Measurements from ENCODE around the gene YAE1.

Gene YAE1

DNA sequence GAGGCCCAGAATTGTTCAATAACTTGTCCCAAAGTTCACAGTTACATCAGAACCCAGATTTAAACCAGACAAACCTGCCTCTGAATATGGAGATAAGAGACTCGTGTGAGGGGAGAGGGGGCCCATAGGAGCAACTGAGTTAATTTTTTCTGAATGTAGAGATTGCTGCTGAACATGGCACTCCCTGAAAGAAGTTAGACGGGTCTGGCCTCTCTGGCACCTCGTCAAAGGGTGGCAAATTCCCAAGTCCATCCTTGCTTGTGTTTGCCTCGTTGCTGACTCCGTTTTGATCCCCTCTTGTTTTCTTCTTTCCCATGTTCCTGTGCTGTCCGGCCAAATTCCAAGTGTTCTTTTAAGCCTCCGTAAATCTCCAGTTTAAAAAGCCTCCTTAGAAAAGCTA is 35.2 kb upstream of the YAE1 start:
- no peaks in the 10 kb centered on the region for H4K20me1 ChIP-seq (ENCODE audit: insufficient read depth)
- no peaks in the 10 kb centered on the region for H3K79me2 ChIP-seq (ENCODE audit: insufficient read depth, low read depth)
- H3K4me1 ChIP-seq (ENCODE audit: low read depth, poor library complexity, severe bottlenecking), result no peaks in the 10 kb centered on the region
- H3K27ac ChIP-seq, result no peak overlapping the region
- H3K4me3 ChIP-seq (IDR thresholded peaks at IDR 0.05; ENCODE audit: insufficient read depth, low read depth, low read length), result no peak overlapping the region
- H3K27me3 ChIP-seq (ENCODE audit: insufficient read depth, low read depth), result no peaks in the 10 kb centered on the region
- H3K9ac ChIP-seq, result no peak overlapping the region
- no peaks in the 10 kb centered on the region for H3K36me3 ChIP-seq (ENCODE audit: insufficient read depth)
- no peak overlapping the region for H2AFZ ChIP-seq (ENCODE audit: low read depth)
- H3K4me2 ChIP-seq, result no peak overlapping the region
- TF ChIP-seq, protein P1, sequence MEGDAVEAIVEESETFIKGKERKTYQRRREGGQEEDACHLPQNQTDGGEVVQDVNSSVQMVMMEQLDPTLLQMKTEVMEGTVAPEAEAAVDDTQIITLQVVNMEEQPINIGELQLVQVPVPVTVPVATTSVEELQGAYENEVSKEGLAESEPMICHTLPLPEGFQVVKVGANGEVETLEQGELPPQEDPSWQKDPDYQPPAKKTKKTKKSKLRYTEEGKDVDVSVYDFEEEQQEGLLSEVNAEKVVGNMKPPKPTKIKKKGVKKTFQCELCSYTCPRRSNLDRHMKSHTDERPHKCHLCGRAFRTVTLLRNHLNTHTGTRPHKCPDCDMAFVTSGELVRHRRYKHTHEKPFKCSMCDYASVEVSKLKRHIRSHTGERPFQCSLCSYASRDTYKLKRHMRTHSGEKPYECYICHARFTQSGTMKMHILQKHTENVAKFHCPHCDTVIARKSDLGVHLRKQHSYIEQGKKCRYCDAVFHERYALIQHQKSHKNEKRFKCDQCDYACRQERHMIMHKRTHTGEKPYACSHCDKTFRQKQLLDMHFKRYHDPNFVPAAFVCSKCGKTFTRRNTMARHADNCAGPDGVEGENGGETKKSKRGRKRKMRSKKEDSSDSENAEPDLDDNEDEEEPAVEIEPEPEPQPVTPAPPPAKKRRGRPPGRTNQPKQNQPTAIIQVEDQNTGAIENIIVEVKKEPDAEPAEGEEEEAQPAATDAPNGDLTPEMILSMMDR (conservative IDR thresholded peaks at IDR 0.05; ENCODE audit: low read depth, low read length), result no peak

- TF ChIP-seq, protein P1 (conservative IDR thresholded peaks at IDR 0.05; ENCODE audit: low read depth, low read length), result no peak
- Histone ChIP-seq H3K4me3 (IDR thresholded peaks at IDR 0.05; ENCODE audit: insufficient read depth, low read depth, low read length) (no peak overlapping the region), H3K4me2 (no peak overlapping the region), H4K20me1 (ENCODE audit: insufficient read depth) (no peaks in the 10 kb centered on the region), H3K27me3 (ENCODE audit: insufficient read depth, low read depth) (no peaks in the 10 kb centered on the region), H2AFZ (ENCODE audit: low read depth) (no peak overlapping the region), H3K36me3 (ENCODE audit: insufficient read depth) (no peaks in the 10 kb centered on the region), H3K79me2 (ENCODE audit: insufficient read depth, low read depth) (no peaks in the 10 kb centered on the region), H3K9ac (no peak overlapping the region), H3K27ac (no peak overlapping the region), H3K4me1 (ENCODE audit: low read depth, poor library complexity, severe bottlenecking) (no peaks in the 10 kb centered on the region)
Observed at GRCh38 chr7:39531818-39532217, 34.4 kb upstream of the YAE1 start.

DNA sequence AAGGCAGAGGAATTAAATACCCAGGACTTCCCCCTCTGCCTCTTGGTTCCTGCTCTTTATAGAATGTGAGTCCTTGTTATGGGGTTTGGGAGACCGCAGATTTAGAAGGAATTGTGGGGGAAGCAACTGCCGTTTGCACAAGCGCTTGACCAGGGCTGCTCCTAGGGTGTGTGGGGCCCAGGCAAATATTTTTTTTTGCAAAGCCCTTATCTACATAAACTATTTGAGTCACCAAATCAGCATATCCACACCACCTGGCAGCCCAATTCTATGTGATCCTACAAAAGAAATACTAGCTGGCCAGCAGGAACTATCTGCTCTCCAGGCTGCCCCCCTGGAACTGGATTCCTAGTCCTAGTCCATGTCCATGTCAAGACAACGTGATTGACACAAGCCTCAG is 33.4 kb upstream of the YAE1 start:
- no peaks in the 10 kb centered on the region for H3K27me3 ChIP-seq (ENCODE audit: insufficient read depth, low read depth)
- H2AFZ ChIP-seq (ENCODE audit: low read depth), result no peak overlapping the region
- H3K4me3 ChIP-seq (IDR thresholded peaks at IDR 0.05; ENCODE audit: insufficient read depth, low read depth, low read length), result no peak overlapping the region
- no peaks in the 10 kb centered on the region for H3K4me1 ChIP-seq (ENCODE audit: low read depth, poor library complexity, severe bottlenecking)
- H3K79me2 ChIP-seq (ENCODE audit: insufficient read depth, low read depth), result no peaks in the 10 kb centered on the region
- TF ChIP-seq, protein P1 (conservative IDR thresholded peaks at IDR 0.05; ENCODE audit: low read depth, low read length), result no peak
- no peak overlapping the region for H3K27ac ChIP-seq
- H3K4me2 ChIP-seq, result no peak overlapping the region
- H3K9ac ChIP-seq, result no peak overlapping the region
- no peaks in the 10 kb centered on the region for H4K20me1 ChIP-seq (ENCODE audit: insufficient read depth)
- no peaks in the 10 kb centered on the region for H3K36me3 ChIP-seq (ENCODE audit: insufficient read depth)

GRCh38 chr7:39534599-39534998 is 31.6 kb upstream of the YAE1 start:
- Histone ChIP-seq H3K79me2 (ENCODE audit: insufficient read depth, low read depth) (no peaks in the 10 kb centered on the region), H3K9ac (no peak overlapping the region), H3K4me1 (ENCODE audit: low read depth, poor library complexity, severe bottlenecking) (no peaks in the 10 kb centered on the region), H3K36me3 (ENCODE audit: insufficient read depth) (no peaks in the 10 kb centered on the region), H4K20me1 (ENCODE audit: insufficient read depth) (no peaks in the 10 kb centered on the region), H3K4me3 (IDR thresholded peaks at IDR 0.05; ENCODE audit: insufficient read depth, low read depth, low read length) (no peak overlapping the region), H3K27ac (no peak overlapping the region), H2AFZ (ENCODE audit: low read depth) (no peak overlapping the region), H3K4me2 (no peak overlapping the region), H3K27me3 (ENCODE audit: insufficient read depth, low read depth) (no peaks in the 10 kb centered on the region)
- TF ChIP-seq, protein P1 (conservative IDR thresholded peaks at IDR 0.05; ENCODE audit: low read depth, low read length), result no peak
